Measurements from ENCODE around the gene PCGF1. TPM values are rescaled to one million over a fixed set of nuclear protein-coding genes. Genes with fewer than 3 reads are reported as not detected.

The PCGF1 gene
- total and polyA plus RNA-seq, 4 donors = 8.0 to 17.5 (median 14.6) TPM

DNA sequence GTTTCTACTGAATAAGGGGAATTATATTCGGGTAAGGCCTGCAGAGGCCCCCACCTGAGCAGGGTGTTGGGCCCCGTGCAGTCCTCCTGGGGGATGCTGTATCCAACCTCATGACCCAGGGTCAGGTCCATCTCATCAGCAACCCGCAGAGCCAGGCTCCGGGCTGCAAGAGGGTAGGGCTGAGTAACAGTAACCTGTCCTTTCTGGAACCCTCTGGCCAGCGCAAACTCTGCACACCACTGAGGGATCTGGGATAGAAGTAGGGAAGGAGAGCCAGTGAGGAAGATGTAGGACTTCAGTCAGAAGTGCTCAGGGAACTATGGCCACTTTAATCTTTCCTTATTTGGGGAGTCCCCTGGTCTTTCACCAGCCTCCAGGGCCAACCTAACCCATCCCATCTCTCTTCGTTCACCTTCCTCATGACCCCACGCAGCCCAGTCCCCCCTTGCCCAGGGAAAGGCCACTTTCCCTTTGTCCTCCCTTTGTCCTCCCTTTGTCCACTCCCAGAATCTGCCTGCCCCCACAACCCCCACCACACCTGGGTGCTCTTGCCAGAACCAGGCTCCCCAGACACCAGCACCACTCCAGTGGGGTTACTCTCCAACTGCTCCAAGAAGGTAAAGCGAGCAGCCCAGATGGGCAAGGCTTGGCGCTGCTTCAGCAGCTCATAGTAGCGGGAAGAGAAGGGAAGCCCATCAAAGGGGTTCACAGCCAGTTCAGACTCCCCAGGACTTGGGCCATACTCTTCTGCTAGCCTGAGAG is 17.6 kb upstream of the PCGF1 start:
- H3K4me1 ChIP-seq (ENCODE audit: control insufficient read depth in 1 of 2, insufficient read depth in 2 of 2, low read length in 2 of 2) = no peaks in the 10 kb centered on the region
- no peaks in the 10 kb centered on the region for H3K27me3 ChIP-seq (ENCODE audit: control insufficient read depth in 1 of 2, insufficient read depth in 2 of 2, low read length in 1 of 2)
- H3K9me3 ChIP-seq (ENCODE audit: control insufficient read depth, low read length) = no peaks in the 10 kb centered on the region
- no peak overlapping the region for H3K4me3 ChIP-seq (ENCODE audit: low read length in 2 of 2)
- ATAC-seq (ENCODE audit: low FRiP score) (no peak), DNase-seq (no peak)
- no peak overlapping the region for H3K27ac ChIP-seq (ENCODE audit: low read depth in 1 of 2, low read length in 2 of 2)
- peaks cover 0 to 5% of the 10 kb centered on the region in 2 donors for H3K36me3 ChIP-seq (ENCODE audit: control insufficient read depth in 1 of 2, insufficient read depth in 2 of 2, low read length in 1 of 2)
- intact Hi-C loops (cut with DNase I) = loop anchor here in 1 of 2 donors (5.0 kb wide), 1 partner anchor 57 kb away; no protein-coding TSS in a partner anchor
- 90% methylated on average over 10 of the region's 10 CpGs for WGBS, 2 donors

DNA sequence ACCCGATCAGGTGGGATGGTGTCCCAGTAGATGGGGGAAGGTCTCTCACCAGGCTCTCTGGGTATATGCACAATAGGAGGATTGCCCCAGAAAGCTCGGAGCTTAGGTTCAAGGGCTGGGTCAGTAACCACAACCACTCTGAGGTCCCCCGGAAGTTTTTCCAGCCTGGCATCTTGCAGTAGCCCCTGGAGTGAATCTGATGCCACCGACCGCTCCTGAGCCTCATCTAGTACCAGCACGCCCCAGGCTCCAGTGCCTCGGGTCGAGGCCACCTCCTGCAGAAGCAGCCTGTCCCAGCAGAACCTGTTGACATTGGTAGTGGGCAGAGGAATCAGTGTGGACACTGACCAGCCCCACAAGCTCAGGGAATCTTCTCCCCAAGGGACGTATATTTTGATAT is 16.5 kb upstream of the PCGF1 start:
- 82 to 84% methylated on average over 9 of the region's 9 CpGs for WGBS, 2 donors
- ATAC-seq (ENCODE audit: low FRiP score) (no peak), DNase-seq (peak in 1 of 2 donors; percentile 37)
- peaks cover 0 to 3% of the 10 kb centered on the region in 2 donors for H3K27me3 ChIP-seq (ENCODE audit: control insufficient read depth in 1 of 2, insufficient read depth in 2 of 2, low read length in 1 of 2)
- H3K36me3 ChIP-seq (ENCODE audit: control insufficient read depth in 1 of 2, insufficient read depth in 2 of 2, low read length in 1 of 2) = peaks cover 0 to 5% of the 10 kb centered on the region in 2 donors
- H3K27ac ChIP-seq (ENCODE audit: low read depth in 1 of 2, low read length in 2 of 2) = no peak overlapping the region
- no peaks in the 10 kb centered on the region for H3K9me3 ChIP-seq (ENCODE audit: control insufficient read depth, low read length)
- H3K4me1 ChIP-seq (ENCODE audit: control insufficient read depth in 1 of 2, insufficient read depth in 2 of 2, low read length in 2 of 2) = no peaks in the 10 kb centered on the region
- H3K4me3 ChIP-seq (ENCODE audit: low read length in 2 of 2) = no peak overlapping the region
- intact Hi-C loops (cut with DNase I) = no loop called here

DNA sequence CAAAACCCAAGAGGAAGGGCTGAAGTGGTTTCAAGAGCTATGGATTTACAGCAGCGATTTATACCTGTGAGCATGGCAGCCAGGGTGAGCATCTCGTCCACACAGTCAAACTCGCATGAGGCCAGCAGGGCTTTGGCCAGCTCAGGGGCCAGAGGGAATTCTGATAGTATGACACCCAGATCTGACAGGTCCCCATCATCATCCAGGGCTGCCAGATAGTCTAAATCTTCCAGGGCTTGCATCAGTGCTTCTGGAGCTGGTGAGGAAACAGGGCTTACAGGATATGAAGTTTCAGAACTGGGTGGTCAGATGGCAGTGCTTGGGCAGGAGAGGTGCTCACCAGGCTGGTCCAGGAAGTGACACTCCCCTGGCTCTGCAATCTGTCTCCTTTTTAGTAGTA is 15.0 kb upstream of the PCGF1 start:
- intact Hi-C loops (cut with DNase I) = no loop called here
- no peak overlapping the region for H3K4me3 ChIP-seq (ENCODE audit: low read length in 2 of 2)
- ATAC-seq (ENCODE audit: low FRiP score) (no peak), DNase-seq (no peak)
- H3K4me1 ChIP-seq (ENCODE audit: control insufficient read depth in 1 of 2, insufficient read depth in 2 of 2, low read length in 2 of 2) = no peaks in the 10 kb centered on the region
- H3K27me3 ChIP-seq (ENCODE audit: control insufficient read depth in 1 of 2, insufficient read depth in 2 of 2, low read length in 1 of 2) = peaks cover 0 to 3% of the 10 kb centered on the region in 2 donors
- peaks cover 0 to 5% of the 10 kb centered on the region in 2 donors for H3K36me3 ChIP-seq (ENCODE audit: control insufficient read depth in 1 of 2, insufficient read depth in 2 of 2, low read length in 1 of 2)
- no peak overlapping the region for H3K27ac ChIP-seq (ENCODE audit: low read depth in 1 of 2, low read length in 2 of 2)
- no peaks in the 10 kb centered on the region for H3K9me3 ChIP-seq (ENCODE audit: control insufficient read depth, low read length)
- WGBS, 2 donors = 71 to 72% methylated on average over 3 of the region's 3 CpGs

DNA sequence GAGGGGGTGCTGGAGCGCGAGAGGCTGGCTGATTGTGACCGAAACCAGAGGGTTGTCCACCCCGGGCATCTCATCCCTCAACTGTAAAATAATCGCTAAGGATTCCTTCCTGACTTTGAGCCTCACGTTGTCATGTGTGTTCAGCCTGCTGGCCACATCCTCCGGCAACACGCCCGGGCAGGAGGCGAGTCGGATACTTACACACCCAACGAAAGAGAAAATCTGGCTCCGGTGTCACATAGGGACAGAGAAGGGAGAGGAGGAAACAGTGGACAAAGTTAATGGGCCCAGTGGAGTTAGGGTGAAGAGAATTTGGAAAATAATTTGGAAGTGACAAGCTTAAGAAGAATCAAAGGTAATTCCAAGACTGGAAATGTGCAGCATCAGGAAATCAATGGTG is 9.2 kb upstream of the PCGF1 start:
- ATAC-seq (ENCODE audit: low FRiP score) (no peak), DNase-seq (no peak)
- no peak overlapping the region for H3K27ac ChIP-seq (ENCODE audit: low read depth in 1 of 2, low read length in 2 of 2)
- WGBS, 2 donors = 64 to 65% methylated on average over 13 of the region's 13 CpGs
- H3K4me1 ChIP-seq (ENCODE audit: control insufficient read depth in 1 of 2, insufficient read depth in 2 of 2, low read length in 2 of 2) = no peaks in the 10 kb centered on the region
- no peaks in the 10 kb centered on the region for H3K36me3 ChIP-seq (ENCODE audit: control insufficient read depth in 1 of 2, insufficient read depth in 2 of 2, low read length in 1 of 2)
- no peaks in the 10 kb centered on the region for H3K9me3 ChIP-seq (ENCODE audit: control insufficient read depth, low read length)
- no peak overlapping the region for H3K4me3 ChIP-seq (ENCODE audit: low read length in 2 of 2)
- intact Hi-C loops (cut with DNase I) = no loop called here
- peaks cover 0 to 3% of the 10 kb centered on the region in 2 donors for H3K27me3 ChIP-seq (ENCODE audit: control insufficient read depth in 1 of 2, insufficient read depth in 2 of 2, low read length in 1 of 2)

DNA sequence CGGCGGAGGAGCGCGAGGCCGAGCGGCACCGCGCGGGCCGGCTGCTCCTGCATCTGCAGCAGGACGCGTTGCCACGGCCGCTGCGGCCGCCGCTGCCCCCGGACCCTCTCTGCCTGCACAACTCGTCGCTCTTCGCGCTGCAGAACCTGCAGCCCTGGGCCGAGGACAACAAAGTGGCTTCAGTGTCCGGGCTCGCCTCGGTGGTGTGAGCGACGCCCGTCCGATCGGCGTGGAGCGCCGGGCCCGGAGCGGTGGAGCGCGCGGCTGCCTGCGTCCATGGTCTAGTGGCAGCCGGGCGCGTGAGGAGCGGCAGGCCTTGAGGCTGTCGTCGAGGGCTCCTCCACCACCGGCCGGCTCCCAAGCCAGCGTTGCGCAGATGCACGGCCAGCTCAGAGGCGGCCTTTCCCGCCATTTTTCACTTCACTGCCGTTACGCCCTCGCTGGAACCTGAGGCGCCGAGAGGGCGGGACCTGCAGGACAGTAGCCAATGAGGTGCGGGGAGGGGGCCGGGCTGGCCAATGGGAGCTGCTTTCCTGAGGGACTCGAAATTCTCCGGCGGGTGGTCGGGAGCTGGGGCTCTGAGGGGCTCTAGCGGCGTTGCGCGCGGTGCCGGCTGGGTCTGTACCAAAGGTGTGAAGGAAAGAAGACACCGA is 8.6 kb upstream of the PCGF1 start:
- WGBS, 2 donors = 2 to 3% methylated on average over 67 to 72 of the region's 72 CpGs
- H3K27ac ChIP-seq (ENCODE audit: low read depth in 1 of 2, low read length in 2 of 2) = no peak overlapping the region
- H3K4me3 ChIP-seq (ENCODE audit: low read length in 2 of 2) = no peak overlapping the region
- ATAC-seq (ENCODE audit: low FRiP score) (peak; percentile 42), DNase-seq (peak; percentile 78 to 84)
- no peaks in the 10 kb centered on the region for H3K36me3 ChIP-seq (ENCODE audit: control insufficient read depth in 1 of 2, insufficient read depth in 2 of 2, low read length in 1 of 2)
- no peaks in the 10 kb centered on the region for H3K4me1 ChIP-seq (ENCODE audit: control insufficient read depth in 1 of 2, insufficient read depth in 2 of 2, low read length in 2 of 2)
- intact Hi-C loops (cut with DNase I) = no loop called here
- no peaks in the 10 kb centered on the region for H3K9me3 ChIP-seq (ENCODE audit: control insufficient read depth, low read length)
- H3K27me3 ChIP-seq (ENCODE audit: control insufficient read depth in 1 of 2, insufficient read depth in 2 of 2, low read length in 1 of 2) = peaks cover 0 to 3% of the 10 kb centered on the region in 2 donors

DNA sequence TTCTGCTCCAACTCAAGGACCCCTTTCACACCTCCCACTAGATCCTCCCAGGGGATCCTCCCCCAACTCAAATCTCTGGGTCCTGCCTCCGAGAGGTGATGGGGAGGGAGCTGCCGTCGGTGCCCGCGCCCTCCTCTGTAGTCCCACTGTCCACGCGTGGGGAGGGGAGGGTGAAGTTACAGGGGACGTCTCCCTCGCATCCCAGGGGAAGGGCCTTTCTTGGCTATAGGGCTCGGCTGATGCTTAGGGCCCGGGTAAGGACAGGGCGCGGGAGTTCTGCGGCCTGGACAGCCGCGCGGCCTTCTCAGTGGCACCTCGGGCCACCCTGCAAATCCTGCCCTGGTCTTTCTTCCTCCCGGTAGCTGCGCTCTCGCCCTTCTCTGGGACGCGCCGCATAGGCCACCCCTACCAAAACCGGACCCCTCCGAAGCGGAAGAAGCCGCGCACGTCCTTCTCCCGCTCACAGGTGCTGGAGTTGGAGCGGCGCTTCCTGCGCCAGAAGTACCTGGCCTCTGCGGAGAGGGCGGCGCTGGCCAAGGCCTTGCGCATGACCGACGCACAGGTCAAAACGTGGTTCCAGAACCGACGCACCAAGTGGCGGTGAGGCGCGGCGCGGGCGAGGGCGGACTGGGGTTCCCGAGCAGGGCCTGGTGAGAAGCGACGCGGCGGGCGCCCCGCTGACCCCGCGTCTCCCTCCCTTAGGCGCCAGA is 7.9 kb upstream of the PCGF1 start:
- WGBS, 2 donors = 4 to 6% methylated on average over 53 to 60 of the region's 60 CpGs
- Histone ChIP-seq H3K4me3 (ENCODE audit: low read length in 2 of 2) (no peak overlapping the region), H3K27ac (ENCODE audit: low read depth in 1 of 2, low read length in 2 of 2) (no peak overlapping the region), H3K9me3 (ENCODE audit: control insufficient read depth, low read length) (no peaks in the 10 kb centered on the region), H3K27me3 (ENCODE audit: control insufficient read depth in 1 of 2, insufficient read depth in 2 of 2, low read length in 1 of 2) (peaks cover 0 to 3% of the 10 kb centered on the region in 2 donors), H3K36me3 (ENCODE audit: control insufficient read depth in 1 of 2, insufficient read depth in 2 of 2, low read length in 1 of 2) (no peaks in the 10 kb centered on the region), H3K4me1 (ENCODE audit: control insufficient read depth in 1 of 2, insufficient read depth in 2 of 2, low read length in 2 of 2) (no peaks in the 10 kb centered on the region)
- DNase-seq (no peak), ATAC-seq (ENCODE audit: low FRiP score) (no peak)
- intact Hi-C loops (cut with DNase I) = no loop called here

DNA sequence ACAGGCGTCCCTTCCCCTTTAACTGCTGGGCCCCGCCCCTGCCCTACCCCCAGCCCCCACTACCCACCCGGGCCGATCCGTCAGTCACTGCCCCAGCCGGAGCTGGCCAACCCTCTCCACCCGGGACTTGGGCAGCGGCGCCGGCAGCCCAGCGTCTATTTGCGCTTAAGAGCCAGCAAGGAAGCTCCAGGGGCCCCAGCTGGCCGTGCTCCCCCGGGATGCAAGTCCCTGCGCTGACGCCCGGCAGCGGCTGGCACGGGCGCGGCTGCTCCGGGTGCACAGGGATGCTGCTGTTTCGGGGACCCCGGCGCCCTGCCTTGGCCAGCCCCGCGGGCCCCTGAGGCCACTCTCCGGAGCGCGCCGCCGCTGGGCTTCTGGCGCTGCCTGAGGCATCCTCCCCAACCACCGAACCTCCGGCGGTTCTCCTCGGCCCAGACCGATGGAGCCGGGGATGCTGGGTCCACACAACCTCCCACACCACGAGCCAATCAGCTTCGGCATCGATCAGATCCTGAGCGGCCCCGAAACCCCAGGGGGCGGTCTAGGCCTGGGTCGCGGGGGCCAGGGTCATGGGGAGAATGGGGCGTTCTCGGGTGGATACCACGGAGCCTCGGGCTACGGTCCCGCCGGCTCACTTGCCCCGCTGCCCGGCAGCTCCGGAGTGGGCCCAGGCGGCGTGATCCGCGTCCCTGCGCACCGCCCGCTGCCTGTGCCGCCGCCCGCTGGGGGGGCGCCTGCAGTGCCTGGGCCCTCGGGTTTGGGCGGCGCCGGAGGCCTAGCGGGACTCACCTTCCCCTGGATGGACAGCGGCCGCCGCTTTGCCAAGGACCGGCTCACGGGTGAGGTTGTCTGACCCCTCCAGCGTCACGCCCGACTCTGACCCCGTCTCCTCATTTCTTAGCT is 7.1 kb upstream of the PCGF1 start, which contains the start of gene TLX2:
Gene TLX2, plus strand, starts transcription at position 83 of the 903 bp plus-strand sequence. Its CDS starts 357 bp downstream, at position 440.
- 3 to 5% methylated on average over 52 to 82 of the region's 82 CpGs for WGBS, 2 donors
- no peak for ATAC-seq (ENCODE audit: low FRiP score)
- Histone ChIP-seq H3K4me1 (ENCODE audit: control insufficient read depth in 1 of 2, insufficient read depth in 2 of 2, low read length in 2 of 2) (no peaks in the 10 kb centered on the region), H3K27me3 (ENCODE audit: control insufficient read depth in 1 of 2, insufficient read depth in 2 of 2, low read length in 1 of 2) (no peaks in the 10 kb centered on the region), H3K27ac (ENCODE audit: low read depth in 1 of 2, low read length in 2 of 2) (no peak within 1 kb of the TSS), H3K9me3 (ENCODE audit: control insufficient read depth, low read length) (no peaks in the 10 kb centered on the region), H3K4me3 (ENCODE audit: low read length in 2 of 2) (no peak within 1 kb of the TSS), H3K36me3 (ENCODE audit: control insufficient read depth in 1 of 2, insufficient read depth in 2 of 2, low read length in 1 of 2) (no peaks in the 10 kb centered on the region)
- intact Hi-C loops (cut with DNase I) = no loop called here
- DNase-seq = no peak

Data from aorta (tissue), 5 donors.